Activated T-helper 1 cell treated with anti-CD3 and anti-CD28 coated beads, Interleukin-12 subunit alpha, Interleukin-12 subunit beta, Interleukin-2, Interleukin-4 antibody, amounts not matched to agents 30 ng/mL and 10 ng/mL and 1 ng/mL, durations not matched to agents 14 hours and 24 hours and 36 hours (primary cell): ENCODE results near the gene MUC2. TPM values are rescaled to one million over a fixed set of nuclear protein-coding genes. Genes with fewer than 3 reads are reported as not detected.

Source experiments
- DNase-seq: peaks from one replicate; pipeline ENCODE4 v3.0.0; 2021; ENCODE audit warnings: low spot score
- H3K27ac Mint-ChIP-seq: one replicate; pipeline ENCODE4 v1.8.0; 2021; ENCODE audit warnings: mild to moderate bottlenecking, mixed read lengths
- H3K27me3 Mint-ChIP-seq: one replicate; pipeline ENCODE4 v1.8.0; 2022; ENCODE audit warnings: mild to moderate bottlenecking, moderate library complexity, mixed read lengths; ENCODE audit not compliant: insufficient read depth
- H3K36me3 Mint-ChIP-seq: one replicate; pipeline ENCODE4 v1.8.0; 2021; ENCODE audit warnings: low read depth, mixed read lengths
- H3K4me1 Mint-ChIP-seq: one replicate; pipeline ENCODE4 v1.8.0; 2021; ENCODE audit warnings: low read depth, mixed read lengths
- H3K4me3 Mint-ChIP-seq: one replicate; pipeline ENCODE4 v1.8.0; 2021; ENCODE audit warnings: mild to moderate bottlenecking, moderate library complexity, mixed read lengths
- H3K9me3 Mint-ChIP-seq: one replicate; pipeline ENCODE4 v1.8.0; 2021; ENCODE audit warnings: mixed read lengths
- intact Hi-C: fragments of 100-400 bp; cut with micrococcal nuclease; formaldehyde crosslinking; loops from one replicate; pipeline ENCODE4 v1.15.1; 2024
- total RNA-seq: library from RNA; stranded (reverse); gene quantifications from 2 replicates; pipeline ENCODE4 v1.2.3, GENCODE V29; 2022

The MUC2 gene
- total RNA-seq, 1 donor from 2014 or later = not detected

GRCh38 chr11:1032310-1032891 lies 42.3 kb upstream of the MUC2 start:
- no peaks in the 10 kb centered on the region for H3K36me3 Mint-ChIP-seq
- no peaks in the 10 kb centered on the region for H3K4me1 Mint-ChIP-seq
- intact Hi-C loops = no loop called here
- H3K9me3 Mint-ChIP-seq = no peaks in the 10 kb centered on the region
- no peak overlapping the region for H3K4me3 Mint-ChIP-seq
- no peak for DNase-seq
- no peaks in the 10 kb centered on the region for H3K27me3 Mint-ChIP-seq
- H3K27ac Mint-ChIP-seq = no peak overlapping the region

DNA sequence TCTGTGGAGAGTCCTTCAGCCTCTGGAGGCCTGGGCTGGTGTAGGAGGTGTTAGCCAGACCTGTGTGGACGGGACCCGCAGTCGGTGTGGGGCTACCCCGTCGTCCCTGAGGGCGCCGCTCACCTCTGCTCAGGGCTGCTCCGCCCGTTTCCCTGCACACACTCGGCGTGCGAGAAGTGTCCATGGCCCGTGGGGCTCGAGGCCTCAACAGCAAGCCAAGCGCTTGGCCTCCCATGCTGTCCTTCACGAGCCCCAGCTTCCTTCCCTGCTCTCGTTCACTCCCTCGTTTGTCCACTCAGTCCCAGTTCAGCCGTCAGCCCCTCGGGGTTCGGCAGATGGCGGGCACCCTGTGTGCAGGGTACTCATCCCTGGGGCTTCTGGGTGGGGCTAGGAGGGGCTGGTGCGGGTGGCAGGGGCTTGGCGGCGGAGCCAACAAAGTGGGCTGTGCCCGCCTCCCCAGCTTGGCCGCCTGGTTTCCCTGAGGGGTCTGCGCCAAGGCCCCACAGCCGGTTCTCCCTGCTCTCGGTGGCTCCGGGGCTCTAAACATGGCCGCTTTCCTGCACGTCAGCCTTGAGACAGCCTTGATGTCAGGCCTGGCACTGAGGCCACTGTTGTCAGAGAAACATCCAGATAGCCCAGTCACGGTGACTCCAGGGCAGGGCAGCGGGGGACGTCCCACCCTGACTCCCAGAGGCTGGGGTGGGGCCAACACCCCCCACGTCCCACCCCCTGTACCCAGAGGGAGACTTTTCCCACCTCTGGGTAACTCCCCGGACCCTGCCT lies 41.5 kb upstream of the MUC2 start:
- intact Hi-C loops = no loop called here
- Mint-ChIP-seq H3K27me3 (no peaks in the 10 kb centered on the region), H3K9me3 (no peaks in the 10 kb centered on the region), H3K27ac (no peak overlapping the region), H3K4me1 (no peaks in the 10 kb centered on the region), H3K36me3 (no peaks in the 10 kb centered on the region), H3K4me3 (no peak overlapping the region)
- DNase-seq = no peak

DNA sequence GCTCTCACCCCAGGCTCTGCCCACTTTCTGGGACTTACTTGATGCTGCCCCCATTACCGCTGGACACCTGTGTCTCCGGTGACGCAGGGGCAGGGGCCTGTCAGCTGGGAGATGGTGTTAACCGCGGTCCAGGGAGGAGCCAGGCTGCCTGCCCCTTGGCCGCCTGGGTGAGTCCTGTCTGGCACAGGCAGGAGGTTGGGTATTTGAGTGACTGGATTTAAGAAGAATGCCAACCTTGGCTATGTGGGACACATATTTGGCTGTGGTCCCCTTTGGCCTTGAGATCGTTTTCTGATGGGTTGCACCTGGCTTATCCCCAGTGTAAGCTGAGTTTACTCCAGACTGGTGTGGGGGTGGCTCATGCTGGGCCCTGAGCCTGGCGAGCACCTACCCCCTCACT lies 40.7 kb upstream of the MUC2 start:
- intact Hi-C loops = no loop called here
- Mint-ChIP-seq H3K27ac (no peak overlapping the region), H3K36me3 (no peaks in the 10 kb centered on the region), H3K27me3 (no peaks in the 10 kb centered on the region), H3K4me1 (no peaks in the 10 kb centered on the region), H3K4me3 (no peak overlapping the region), H3K9me3 (no peaks in the 10 kb centered on the region)
- no peak for DNase-seq

DNA sequence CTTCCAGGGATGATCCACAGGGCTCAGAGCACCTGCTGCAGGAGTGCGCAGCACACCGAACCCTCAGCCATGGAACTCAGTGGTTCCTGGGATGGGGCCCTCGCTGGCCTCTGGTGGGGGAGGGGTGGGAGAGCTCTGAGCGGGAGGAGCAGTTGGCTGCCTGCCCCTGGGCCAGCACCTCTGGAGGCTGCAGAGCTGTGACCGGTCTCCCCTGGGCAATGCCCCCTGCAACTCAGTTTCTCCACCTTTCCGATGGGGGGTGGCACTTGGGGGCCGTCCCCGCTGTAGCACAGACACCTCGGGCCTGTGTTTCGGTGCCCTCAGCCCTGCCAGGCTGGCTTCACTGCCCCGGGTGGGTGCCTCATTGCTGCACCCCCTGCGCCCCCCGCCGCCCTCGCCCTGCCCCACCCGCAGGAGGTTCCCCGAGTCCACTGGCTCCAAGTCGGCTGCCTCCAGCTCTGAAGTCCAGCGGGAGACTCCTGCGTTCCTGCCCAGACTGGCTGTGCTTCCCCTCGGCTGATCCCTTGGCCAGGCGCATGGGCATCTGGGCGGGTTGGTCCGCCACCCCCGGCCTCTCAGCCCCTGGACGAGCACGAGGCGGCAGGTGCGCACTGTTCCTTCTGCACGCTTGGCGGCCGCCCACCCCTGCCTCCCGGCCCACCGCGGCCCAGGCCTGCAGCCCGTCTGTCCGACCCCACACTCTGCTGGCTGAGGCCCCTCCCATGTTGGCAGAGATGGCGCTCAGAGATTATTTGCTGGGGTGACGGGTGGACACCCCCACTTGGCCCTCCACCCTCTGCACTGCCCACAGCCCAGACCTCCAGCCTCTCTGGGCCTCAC lies 40.0 kb upstream of the MUC2 start:
- no peaks in the 10 kb centered on the region for H3K4me1 Mint-ChIP-seq
- no peaks in the 10 kb centered on the region for H3K27me3 Mint-ChIP-seq
- DNase-seq = no peak
- H3K4me3 Mint-ChIP-seq = no peak overlapping the region
- no peaks in the 10 kb centered on the region for H3K9me3 Mint-ChIP-seq
- no peak overlapping the region for H3K27ac Mint-ChIP-seq
- H3K36me3 Mint-ChIP-seq = no peaks in the 10 kb centered on the region
- intact Hi-C loops = no loop called here

DNA sequence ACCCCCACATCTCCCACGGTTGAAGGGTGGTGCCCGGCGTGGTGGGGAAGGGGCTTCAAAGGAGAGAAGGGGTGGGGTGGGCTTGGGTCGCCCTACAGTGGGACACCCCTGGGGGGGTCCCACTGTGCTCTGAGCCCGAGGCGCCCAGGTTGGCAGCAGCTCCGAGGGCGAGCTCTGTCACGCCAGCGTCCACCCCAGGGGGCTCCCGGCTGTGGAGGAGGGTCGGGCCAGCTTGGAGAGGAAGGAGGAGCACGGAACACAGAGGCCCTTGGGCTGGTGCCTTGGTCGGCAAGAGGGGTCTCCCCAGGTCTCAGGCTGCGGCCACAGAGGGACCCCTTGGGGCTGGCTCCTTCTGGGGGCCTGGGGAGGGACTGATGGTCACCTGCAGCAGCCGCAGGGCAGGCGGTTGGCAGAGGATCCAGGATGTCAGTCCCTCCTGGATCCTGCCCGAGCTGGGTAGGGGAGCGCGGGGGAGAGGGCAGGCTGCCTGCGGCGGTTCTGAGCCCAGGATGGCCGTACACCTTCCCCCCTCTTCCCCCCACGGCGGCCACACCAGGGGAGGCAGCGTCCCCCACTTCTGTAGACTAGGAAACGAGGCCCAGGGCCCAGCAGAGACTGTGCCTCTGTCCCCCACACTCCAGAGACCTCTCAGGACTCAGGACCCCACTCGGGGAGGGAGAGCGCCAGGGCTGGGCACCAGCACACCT lies 38.9 kb upstream of the MUC2 start:
- H3K9me3 Mint-ChIP-seq = no peaks in the 10 kb centered on the region
- intact Hi-C loops = no loop called here

DNA sequence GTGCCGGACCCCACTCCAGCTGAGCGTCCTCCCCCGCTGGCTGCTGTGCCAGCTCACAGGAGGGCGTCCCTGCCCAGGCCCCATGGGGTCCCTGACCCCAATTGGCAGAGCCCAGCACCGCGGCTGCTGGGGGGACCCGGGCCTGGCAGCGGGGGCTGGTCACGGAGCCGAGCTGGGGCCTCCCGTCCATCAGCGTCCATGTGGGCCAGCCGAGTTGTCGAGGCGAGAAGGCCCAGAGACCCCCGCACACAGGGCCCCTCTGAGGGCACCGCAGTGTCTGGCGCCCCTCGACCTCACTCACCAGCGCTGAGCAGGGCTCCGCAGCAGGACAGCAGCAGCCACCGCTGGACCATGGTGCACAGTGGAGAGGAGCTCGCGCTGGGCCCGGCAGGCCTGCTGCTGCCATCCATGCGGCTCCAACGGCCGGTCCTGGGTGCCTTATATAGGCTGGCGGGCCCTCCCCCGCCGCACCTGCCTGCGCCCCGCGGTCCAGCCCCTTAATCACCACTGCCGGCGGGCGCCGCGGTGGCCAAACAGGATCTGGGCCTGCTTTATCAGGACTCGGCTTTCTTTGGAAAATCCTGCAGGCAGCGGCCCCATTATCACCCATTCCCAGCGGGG lies 38.3 kb upstream of the MUC2 start, which contains the start of gene MUC6:
Gene MUC6 (minus strand): TSS at position 416 of the 621 bp plus-strand sequence. CDS start 63 bp downstream, at position 353.
- intact Hi-C loops = no loop called here
- Mint-ChIP-seq H3K36me3 (no peaks in the 10 kb centered on the region), H3K4me3 (no peak within 1 kb of the TSS), H3K27me3 (no peaks in the 10 kb centered on the region), H3K4me1 (no peaks in the 10 kb centered on the region), H3K27ac (no peak within 1 kb of the TSS), H3K9me3 (no peaks in the 10 kb centered on the region)
- DNase-seq = no peak

More for the DNA sequence above, 38.9 kb upstream of the MUC2 start:
- Mint-ChIP-seq H3K36me3 (no peaks in the 10 kb centered on the region), H3K27ac (no peak overlapping the region), H3K4me1 (no peaks in the 10 kb centered on the region), H3K4me3 (no peak overlapping the region), H3K27me3 (no peaks in the 10 kb centered on the region)
- DNase-seq = no peak

DNA sequence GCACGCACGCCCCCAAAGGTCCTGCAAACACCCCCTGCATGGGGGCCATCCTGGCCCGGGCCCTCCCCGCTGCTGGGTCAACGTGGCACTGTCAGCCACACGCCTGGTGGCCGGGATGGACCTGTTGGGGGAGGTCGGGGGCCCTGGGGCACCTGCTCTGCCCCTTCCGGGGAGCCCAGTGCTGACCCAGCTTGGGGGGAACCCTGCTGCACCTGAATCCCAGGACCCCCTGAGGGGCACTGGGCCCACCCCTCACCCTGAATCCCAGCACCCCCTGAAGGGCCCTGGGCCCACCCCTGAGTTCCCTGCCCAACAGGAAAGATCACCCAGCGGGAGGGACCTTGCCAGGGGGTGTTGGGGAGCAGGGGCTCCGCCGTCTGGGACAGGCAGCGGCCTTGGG lies 37.7 kb upstream of the MUC2 start:
- no peak for DNase-seq
- Mint-ChIP-seq H3K4me3 (no peak overlapping the region), H3K4me1 (no peaks in the 10 kb centered on the region), H3K27me3 (no peaks in the 10 kb centered on the region), H3K27ac (no peak overlapping the region), H3K9me3 (no peaks in the 10 kb centered on the region), H3K36me3 (no peaks in the 10 kb centered on the region)
- intact Hi-C loops = no loop called here

DNA sequence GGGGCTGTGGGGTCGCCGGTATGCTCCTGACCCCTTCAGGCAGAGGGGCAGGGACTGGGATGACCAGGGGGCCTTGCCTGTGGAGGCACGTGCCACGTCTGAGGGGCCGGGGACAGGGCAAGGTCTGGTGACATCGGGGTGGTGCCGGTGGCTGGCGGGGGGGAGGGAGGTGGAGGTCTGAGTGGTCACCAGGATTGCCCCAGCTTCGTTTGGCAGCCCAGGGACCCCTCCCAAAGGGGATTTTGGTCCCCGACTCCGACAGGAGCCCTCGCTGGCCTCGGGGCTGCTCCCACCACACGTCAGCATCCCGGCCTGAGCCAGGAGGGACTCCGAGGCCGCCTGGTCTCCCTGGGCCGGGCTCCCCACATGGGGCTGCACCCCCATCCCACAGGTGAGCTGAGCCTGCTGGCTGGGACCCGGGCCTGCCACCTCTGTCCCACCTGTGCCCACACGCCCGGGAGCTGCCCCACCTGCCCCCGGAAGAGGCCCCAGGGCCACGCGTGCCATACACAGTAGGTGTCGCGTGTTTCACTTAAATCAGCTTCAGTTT lies 37.1 kb upstream of the MUC2 start:
- Mint-ChIP-seq H3K27ac (no peak overlapping the region), H3K9me3 (no peaks in the 10 kb centered on the region), H3K4me3 (no peak overlapping the region), H3K27me3 (no peaks in the 10 kb centered on the region), H3K4me1 (no peaks in the 10 kb centered on the region), H3K36me3 (no peaks in the 10 kb centered on the region)
- no peak for DNase-seq
- intact Hi-C loops = no loop called here

GRCh38 chr11:1038361-1038760 lies 36.3 kb upstream of the MUC2 start:
- H3K27ac Mint-ChIP-seq = no peak overlapping the region
- H3K9me3 Mint-ChIP-seq = no peaks in the 10 kb centered on the region
- DNase-seq = no peak
- no peak overlapping the region for H3K4me3 Mint-ChIP-seq
- no peaks in the 10 kb centered on the region for H3K27me3 Mint-ChIP-seq
- H3K4me1 Mint-ChIP-seq = no peaks in the 10 kb centered on the region
- intact Hi-C loops = no loop called here
- H3K36me3 Mint-ChIP-seq = no peaks in the 10 kb centered on the region

- intact Hi-C loops = no loop called here
- no peaks in the 10 kb centered on the region for H3K4me1 Mint-ChIP-seq
- H3K9me3 Mint-ChIP-seq = no peaks in the 10 kb centered on the region
- H3K36me3 Mint-ChIP-seq = no peaks in the 10 kb centered on the region
- H3K4me3 Mint-ChIP-seq = no peak overlapping the region
- no peak for DNase-seq
- no peaks in the 10 kb centered on the region for H3K27me3 Mint-ChIP-seq
- H3K27ac Mint-ChIP-seq = no peak overlapping the region
These were observed 35.8 kb upstream of the MUC2 start for GRCh38 chr11:1038921-1039320.

DNA sequence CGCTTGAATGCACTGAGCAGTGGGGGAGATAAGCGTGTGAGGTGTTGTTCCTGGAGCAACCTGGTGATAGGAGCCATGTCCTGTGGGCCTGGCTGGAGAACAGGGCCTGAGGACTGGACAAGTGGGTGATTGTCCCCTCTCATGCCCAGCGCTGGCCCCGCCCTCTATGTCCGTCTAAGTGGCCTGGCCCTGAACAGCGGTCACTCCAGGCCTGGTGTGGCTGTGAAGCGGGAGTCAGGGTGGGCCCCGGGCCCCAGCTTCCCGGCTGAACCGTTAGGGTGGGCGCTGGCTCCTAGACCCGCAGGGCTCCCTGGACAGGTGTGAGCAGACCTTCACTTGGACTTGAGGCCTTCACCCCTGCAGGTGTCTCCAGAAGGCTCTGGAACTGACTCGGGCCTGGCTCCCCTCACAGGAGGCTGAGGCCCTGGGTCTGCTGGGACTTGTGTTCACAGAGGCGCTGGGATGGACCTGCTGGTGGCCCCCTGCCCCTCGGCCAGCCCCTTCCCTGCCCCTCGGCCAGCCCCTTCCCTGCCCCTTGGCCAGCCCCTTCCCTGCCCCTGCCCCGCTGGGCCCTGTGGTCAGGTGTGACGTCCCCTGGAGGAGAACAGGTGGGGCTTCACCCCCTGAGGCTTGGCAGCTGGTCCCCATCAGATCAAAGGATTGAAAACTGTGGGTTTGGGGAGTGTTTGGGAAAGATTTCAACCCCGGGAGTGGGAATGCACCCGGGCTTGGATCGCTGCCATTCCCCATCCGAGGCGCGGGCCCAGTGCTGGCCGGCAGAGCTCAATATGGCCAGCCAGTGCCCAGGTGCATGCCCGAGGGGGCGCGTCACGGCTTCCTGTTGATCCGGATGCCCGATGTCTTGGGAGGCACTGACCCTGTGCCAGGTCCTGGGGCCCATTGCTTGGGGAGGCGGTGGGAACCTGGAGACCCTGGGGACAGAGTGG lies 34.9 kb upstream of the MUC2 start:
- Mint-ChIP-seq H3K9me3 (no peaks in the 10 kb centered on the region), H3K4me1 (no peaks in the 10 kb centered on the region), H3K27ac (no peak overlapping the region), H3K4me3 (no peak overlapping the region), H3K27me3 (peaks cover under 1% of the 10 kb centered on the region), H3K36me3 (no peaks in the 10 kb centered on the region)
- intact Hi-C loops = no loop called here
- DNase-seq = no peak
